ENCODE measurements around the gene CEP152. TPM values are rescaled to one million over a fixed set of nuclear protein-coding genes. Genes with fewer than 3 reads are reported as not detected.

CEP152 gene, protein sequence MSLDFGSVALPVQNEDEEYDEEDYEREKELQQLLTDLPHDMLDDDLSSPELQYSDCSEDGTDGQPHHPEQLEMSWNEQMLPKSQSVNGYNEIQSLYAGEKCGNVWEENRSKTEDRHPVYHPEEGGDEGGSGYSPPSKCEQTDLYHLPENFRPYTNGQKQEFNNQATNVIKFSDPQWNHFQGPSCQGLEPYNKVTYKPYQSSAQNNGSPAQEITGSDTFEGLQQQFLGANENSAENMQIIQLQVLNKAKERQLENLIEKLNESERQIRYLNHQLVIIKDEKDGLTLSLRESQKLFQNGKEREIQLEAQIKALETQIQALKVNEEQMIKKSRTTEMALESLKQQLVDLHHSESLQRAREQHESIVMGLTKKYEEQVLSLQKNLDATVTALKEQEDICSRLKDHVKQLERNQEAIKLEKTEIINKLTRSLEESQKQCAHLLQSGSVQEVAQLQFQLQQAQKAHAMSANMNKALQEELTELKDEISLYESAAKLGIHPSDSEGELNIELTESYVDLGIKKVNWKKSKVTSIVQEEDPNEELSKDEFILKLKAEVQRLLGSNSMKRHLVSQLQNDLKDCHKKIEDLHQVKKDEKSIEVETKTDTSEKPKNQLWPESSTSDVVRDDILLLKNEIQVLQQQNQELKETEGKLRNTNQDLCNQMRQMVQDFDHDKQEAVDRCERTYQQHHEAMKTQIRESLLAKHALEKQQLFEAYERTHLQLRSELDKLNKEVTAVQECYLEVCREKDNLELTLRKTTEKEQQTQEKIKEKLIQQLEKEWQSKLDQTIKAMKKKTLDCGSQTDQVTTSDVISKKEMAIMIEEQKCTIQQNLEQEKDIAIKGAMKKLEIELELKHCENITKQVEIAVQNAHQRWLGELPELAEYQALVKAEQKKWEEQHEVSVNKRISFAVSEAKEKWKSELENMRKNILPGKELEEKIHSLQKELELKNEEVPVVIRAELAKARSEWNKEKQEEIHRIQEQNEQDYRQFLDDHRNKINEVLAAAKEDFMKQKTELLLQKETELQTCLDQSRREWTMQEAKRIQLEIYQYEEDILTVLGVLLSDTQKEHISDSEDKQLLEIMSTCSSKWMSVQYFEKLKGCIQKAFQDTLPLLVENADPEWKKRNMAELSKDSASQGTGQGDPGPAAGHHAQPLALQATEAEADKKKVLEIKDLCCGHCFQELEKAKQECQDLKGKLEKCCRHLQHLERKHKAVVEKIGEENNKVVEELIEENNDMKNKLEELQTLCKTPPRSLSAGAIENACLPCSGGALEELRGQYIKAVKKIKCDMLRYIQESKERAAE (N-terminal part only)
- 8.5 and 18.0 TPM in 2 replicates for total RNA-seq

DNA sequence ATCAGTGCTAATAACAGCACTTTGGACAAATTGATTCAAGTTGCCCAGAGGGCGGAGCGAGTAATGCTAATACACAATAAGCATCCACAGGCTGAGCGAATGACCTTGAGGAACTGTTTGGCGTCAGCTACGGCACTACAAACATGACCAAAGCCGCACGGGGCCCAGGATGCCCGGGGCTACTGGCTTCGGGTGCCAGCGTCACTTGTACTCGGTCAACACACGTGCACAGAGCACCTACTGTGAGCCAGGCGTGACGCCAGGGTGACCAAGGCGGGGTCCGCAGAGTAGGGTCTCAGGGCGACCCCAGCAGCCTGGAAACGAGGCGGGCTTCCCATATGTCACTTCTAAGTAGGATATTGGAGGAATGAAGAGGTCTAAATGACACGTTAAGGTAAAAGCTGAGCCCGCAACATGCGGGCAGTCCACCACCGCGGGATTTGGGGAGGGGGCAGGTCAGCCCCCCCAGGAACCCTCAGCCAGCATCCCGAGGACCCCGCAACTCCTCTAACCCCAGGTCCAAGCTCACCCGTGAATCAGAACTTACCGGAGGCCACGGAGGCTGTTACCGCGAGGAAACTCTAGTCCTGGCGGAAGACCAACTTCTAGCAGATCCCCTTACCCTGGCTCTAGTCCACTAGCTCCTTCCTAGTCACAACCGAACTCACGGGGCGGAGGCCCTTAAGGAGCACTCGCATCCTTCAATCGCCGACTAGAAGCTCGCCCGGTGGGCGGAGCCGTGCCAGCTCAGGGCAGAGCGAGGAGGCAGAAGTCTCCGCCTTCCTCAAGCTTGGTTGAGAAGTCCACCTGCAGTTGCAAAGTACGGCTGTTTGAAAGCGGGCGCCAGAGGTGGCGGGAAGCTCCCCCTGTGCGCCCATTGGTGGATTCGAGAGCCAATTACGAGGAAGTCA lies at the start of gene CEP152:
CEP152 (minus strand) TSS at position 656 of the 911 bp plus-strand sequence. CDS start 5,420 bp downstream, outside the sequence.

Other genes with a start within 250 kb of the CEP152 start
- 954 and 1,082 TPM in 2 replicates for gene FBN1, start 165.4 kb downstream of the CEP152 start, total RNA-seq
- gene EID1, start 67.1 kb upstream of the CEP152 start, total RNA-seq, result 153 and 185 TPM in 2 replicates
- 0.39 and 0.73 TPM in 2 replicates for gene SHC4, start 152.8 kb upstream of the CEP152 start, total RNA-seq
- 22.8 and 28.9 TPM in 2 replicates for gene SECISBP2L, start 235.4 kb upstream of the CEP152 start, total RNA-seq

All from subcutaneous preadipocyte (primary cell).